ENCODE measurements around the gene SPIRE2.
"Not testable (repeated sequence)": the region's sequence is repeated elsewhere in the genome, so short reads cannot be mapped to it uniquely, and the experiment has no call there.

GRCh38 chr16:89783952-89784351 lies 44.3 kb upstream of the SPIRE2 start:
- TF ChIP-seq, protein P1, sequence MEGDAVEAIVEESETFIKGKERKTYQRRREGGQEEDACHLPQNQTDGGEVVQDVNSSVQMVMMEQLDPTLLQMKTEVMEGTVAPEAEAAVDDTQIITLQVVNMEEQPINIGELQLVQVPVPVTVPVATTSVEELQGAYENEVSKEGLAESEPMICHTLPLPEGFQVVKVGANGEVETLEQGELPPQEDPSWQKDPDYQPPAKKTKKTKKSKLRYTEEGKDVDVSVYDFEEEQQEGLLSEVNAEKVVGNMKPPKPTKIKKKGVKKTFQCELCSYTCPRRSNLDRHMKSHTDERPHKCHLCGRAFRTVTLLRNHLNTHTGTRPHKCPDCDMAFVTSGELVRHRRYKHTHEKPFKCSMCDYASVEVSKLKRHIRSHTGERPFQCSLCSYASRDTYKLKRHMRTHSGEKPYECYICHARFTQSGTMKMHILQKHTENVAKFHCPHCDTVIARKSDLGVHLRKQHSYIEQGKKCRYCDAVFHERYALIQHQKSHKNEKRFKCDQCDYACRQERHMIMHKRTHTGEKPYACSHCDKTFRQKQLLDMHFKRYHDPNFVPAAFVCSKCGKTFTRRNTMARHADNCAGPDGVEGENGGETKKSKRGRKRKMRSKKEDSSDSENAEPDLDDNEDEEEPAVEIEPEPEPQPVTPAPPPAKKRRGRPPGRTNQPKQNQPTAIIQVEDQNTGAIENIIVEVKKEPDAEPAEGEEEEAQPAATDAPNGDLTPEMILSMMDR (IDR thresholded peaks at IDR 0.05): not testable (repeated sequence)
- TF ChIP-seq POLR2A (IDR thresholded peaks at IDR 0.05): not testable (repeated sequence)
